Heart right ventricle (tissue), 16 donors: ENCODE measurements around the gene IRF5. TPM values are rescaled to one million over a fixed set of nuclear protein-coding genes. Genes with fewer than 3 reads are reported as not detected.
A peak's percentile ranks its signal among the peaks of the same experiment; 100 is the strongest.

ENCODE experiments used
- ATAC-seq, 8 donors: fragments of 200-7000 bp; cut with Tn5 transposase; one replicate each; pipeline ENCODE4 v1.9.1; 2020; ENCODE audit warnings: mild to moderate bottlenecking in 8 of 8, moderate library complexity in 8 of 8, moderate number of reproducible peaks in 1 of 8
- DNase-seq, 2 donors: peaks; one replicate each; pipeline ENCODE4 v3.0.0-alpha.2; 2020
- H3K27ac ChIP-seq, 10 donors: fragments of 200-600 bp; sonication (generic) in 2 of 10; one replicate each; pipeline versions ENCODE4 v1.5.0 to v1.8.0; 2020 to 2022; ENCODE audit warnings: mild to moderate bottlenecking in 3 of 10
- H3K27me3 ChIP-seq, 7 donors: fragments of 200-600 bp; one replicate each; pipeline ENCODE4 v1.8.0; 2021 to 2022; ENCODE audit warnings: mild to moderate bottlenecking in 2 of 7
- H3K36me3 ChIP-seq, 9 donors: fragments of 200-600 bp; sonication (generic) in 1 of 9; one replicate each; pipeline versions ENCODE4 v1.5.0 to v1.8.0; 2020 to 2022; ENCODE audit warnings: mild to moderate bottlenecking in 2 of 9
- H3K4me1 ChIP-seq, 9 donors: fragments of 200-600 bp; sonication (generic) in 1 of 9; one replicate each; pipeline versions ENCODE4 v1.5.0 to v1.8.0; 2020 to 2022; ENCODE audit warnings: mild to moderate bottlenecking in 4 of 9
- H3K4me3 ChIP-seq, 10 donors: fragments of 200-600 bp; sonication (generic) in 2 of 10; one replicate each; pipeline versions ENCODE4 v1.5.0 to v1.8.0; 2020 to 2022; ENCODE audit warnings: mild to moderate bottlenecking in 7 of 10, moderate library complexity in 2 of 10
- H3K9me3 ChIP-seq, 11 donors: fragments of 200-600 bp in 10 of 11; sonication (generic) in 2 of 11; one replicate each; pipeline versions ENCODE4 v1.5.0 to v1.8.0; 2013 to 2022; ENCODE audit warnings: mild to moderate bottlenecking in 2 of 11, control low read depth in 1 of 11, moderate library complexity in 1 of 11
- CTCF ChIP-seq, 9 donors: fragments of 200-600 bp; sonication (generic) in 2 of 9; IDR thresholded peaks; one replicate each; pipeline versions ENCODE4 v1.5.0 to v1.8.0; 2021 to 2022; ENCODE audit warnings: antibody characterized with exemption in 9 of 9, mild to moderate bottlenecking in 5 of 9, moderate library complexity in 1 of 9
- WGBS, 2 donors: extraction: QIAGEN DNeasy Blood & Tissue Kit; methylation state at CpG; one replicate each; pipeline ENCODE4 v1.1.7; 2013; ENCODE audit warnings: inconsistent platforms in 1 of 2; 5-methylcytosine and 5-hydroxymethylcytosine counted together
- intact Hi-C, 10 donors: fragments of 100-400 bp; cut with DNase I; formaldehyde crosslinking; loops; one replicate each; pipeline versions ENCODE4 v1.11.1 to v1.14.2; 2022
- polyA plus RNA-seq, 2 donors: library from polyadenylated mRNA; stranded (reverse); fragments of 200-250 nt; gene quantifications; one replicate each; pipeline ENCODE4 v1.2.3, GENCODE V29; 2013
- total RNA-seq, 10 donors: library from RNA; stranded (reverse); fragmentation: NEBNext Ultra II Directional in 3 of 10; extraction: Animal tissue kit (Norgen Biotek cat#: 25700) in 3 of 10; gene quantifications; one replicate each; pipeline versions ENCODE4 v1.2.1 to v1.2.4, GENCODE V29; 2021 to 2023
- donor health status: Arrhythmogenic right ventricular cardiomyopathy.
- donor health status: ischemic (EF 13 %, LVEDD 7.1; RV severe dilation, severe dysfunction).
- donor health status: healthy with polysubstance abuse.
- donor health status: DM: no; HTN: yes; CAD: no.
- donor health status: DM: no; HTN: no; CAD: no.
- donor health status: ischemic (EF 25% LVEDD 6.9; RV normal size, moderate dysfunction).
- donor health status: ischemic (EF 25% LVEDD 5.7; RV mildly dilated, moderate dysfunction).
- donor health status: healthy.
- donor health status: DM: yes; HTN: yes; CAD: no.
- donor health status: Ischemic cardiomyopathy.
- donor health status: ischemic (EF 35%, LVEDD 5.7; RV mildly dilated, moderate dysfunction).
- donor health status: nonischemic (EF 11% LVEDD 7.7; RV severe dilation, severe dysfunction).
- donor health status: DM: yes; HTN: yes; CAD: no.
- donor health status: PGD.
- donor health status: ischemic (EF 29% LVEDD 5.4; RV normal size, mild dysfunction).
- donor health status: nonischemic (EF 23%, LVEDD 6.1; RV moderate dilation, normal function).

IRF5 gene
- total and polyA plus RNA-seq, 12 donors: 0.46 to 6.6 (median 1.5) TPM

GRCh38 chr7:128908750-128909624 lies 28.7 kb upstream of the IRF5 start:
- 87 to 93% methylated on average over 6 of the region's 6 CpGs for WGBS, 2 donors
- H3K27ac ChIP-seq: no peak overlapping the region
- no peak for TF ChIP-seq CTCF (IDR thresholded peaks at IDR 0.05)
- H3K36me3 ChIP-seq: no peaks in the 10 kb centered on the region
- intact Hi-C loops: loop anchor here in 5 of 10 donors (5.0 to 10.0 kb wide), 3 partner anchors 183 to 306 kb away; no protein-coding TSS in a partner anchor
- H3K27me3 ChIP-seq: peaks cover 0 to 71% (median 55%) of the 10 kb centered on the region in 7 donors
- ATAC-seq (no peak), DNase-seq (no peak)
- peaks cover 0 to 22% (median 11%) of the 10 kb centered on the region in 9 donors for H3K4me1 ChIP-seq
- no peaks in the 10 kb centered on the region for H3K9me3 ChIP-seq
- H3K4me3 ChIP-seq: no peak overlapping the region

- Histone ChIP-seq H3K4me1 (peaks cover 0 to 24% (median 11%) of the 10 kb centered on the region in 9 donors), H3K4me3 (peak overlapping the region; percentile 7 to 46 (median 35)), H3K36me3 (no peaks in the 10 kb centered on the region), H3K27ac (no peak overlapping the region), H3K27me3 (peaks cover 3 to 71% (median 64%) of the 10 kb centered on the region in 7 donors), H3K9me3 (no peaks in the 10 kb centered on the region)
- TF ChIP-seq CTCF (IDR thresholded peaks at IDR 0.05): no peak
- ATAC-seq (peak in 7 of 8 donors; percentile 3 to 40 (median 23)), DNase-seq (no peak)
- intact Hi-C loops: loop anchor here in 5 of 10 donors (5.0 to 10.0 kb wide), 3 partner anchors 182 to 305 kb away; no protein-coding TSS in a partner anchor
- WGBS, 2 donors: 8 to 10% methylated on average over 42 of the region's 42 CpGs
These were observed 27.8 kb upstream of the IRF5 start for GRCh38 chr7:128909625-128910568.

- intact Hi-C loops: no loop called here
- Histone ChIP-seq H3K27ac (peak within 1 kb of the TSS in 2 of 10 donors; percentile 22 to 29), H3K9me3 (no peaks in the 10 kb centered on the region), H3K4me3 (peak within 1 kb of the TSS; percentile 7 to 46 (median 35)), H3K27me3 (peaks cover 5 to 74% (median 70%) of the 10 kb centered on the region in 7 donors), H3K36me3 (no peaks in the 10 kb centered on the region), H3K4me1 (peaks cover 0 to 30% (median 16%) of the 10 kb centered on the region in 9 donors)
- DNase-seq (no peak), ATAC-seq (peak in 2 of 8 donors; percentile 14 to 32)
- TF ChIP-seq CTCF (IDR thresholded peaks at IDR 0.05): no peak
- 18 to 21% methylated on average over 34 of the region's 34 CpGs for WGBS, 2 donors
These were observed 27.2 kb upstream of the IRF5 start, which contains the start of gene KCP for GRCh38 chr7:128910569-128910945. Gene KCP, minus strand, starts transcription at chr7:128910709. Its CDS starts 33 bp downstream, at chr7:128910676.
